ENCODE results near the gene HIBADH.

Gene HIBADH

GRCh38 chr7:27688056-27688455 lies 25.4 kb upstream of the HIBADH start:
- H3K27me3 ChIP-seq (ENCODE audit: insufficient read depth, low read depth, severe bottlenecking): no peaks in the 10 kb centered on the region
- TF ChIP-seq CTCF (IDR thresholded peaks at IDR 0.05; ENCODE audit: low read depth, low read length): no peak
- no peak for DNase-seq
- no peak overlapping the region for H3K27ac ChIP-seq
- H3K4me3 ChIP-seq (ENCODE audit: low read depth, low read length): no peak overlapping the region
- H3K36me3 ChIP-seq: no peaks in the 10 kb centered on the region
- no peaks in the 10 kb centered on the region for H3K9me3 ChIP-seq (ENCODE audit: severe bottlenecking)

DNA sequence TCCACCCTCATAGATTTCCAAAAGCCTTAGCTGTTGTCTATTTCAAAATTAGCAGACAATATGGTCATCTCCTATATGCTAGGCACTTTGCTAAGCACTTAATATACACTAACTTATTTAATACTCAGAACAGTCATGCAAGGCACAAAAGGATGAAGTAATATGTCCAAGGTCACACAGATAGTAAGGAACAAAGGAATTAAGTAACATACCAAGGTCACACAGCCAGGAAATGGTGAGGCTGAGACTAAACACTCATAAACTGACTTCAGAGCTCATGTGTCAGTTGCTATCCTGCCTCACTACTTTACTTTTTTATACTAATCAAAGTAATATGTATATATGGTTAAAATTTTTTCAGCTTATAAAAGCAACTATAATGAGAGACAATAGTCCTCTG lies 23.6 kb upstream of the HIBADH start:
- H3K27me3 ChIP-seq (ENCODE audit: insufficient read depth, low read depth, severe bottlenecking): no peaks in the 10 kb centered on the region
- no peak for DNase-seq

GRCh38 chr7:27685893-27686292 lies 23.2 kb upstream of the HIBADH start:
- Histone ChIP-seq H3K27me3 (ENCODE audit: insufficient read depth, low read depth, severe bottlenecking) (no peaks in the 10 kb centered on the region), H3K9me3 (ENCODE audit: severe bottlenecking) (no peaks in the 10 kb centered on the region), H3K36me3 (no peaks in the 10 kb centered on the region), H3K27ac (no peak overlapping the region), H3K4me3 (ENCODE audit: low read depth, low read length) (no peak overlapping the region)
- no peak for DNase-seq
- no peak for TF ChIP-seq CTCF (IDR thresholded peaks at IDR 0.05; ENCODE audit: low read depth, low read length)

More for the DNA sequence above, 23.6 kb upstream of the HIBADH start:
- H3K27ac ChIP-seq: no peak overlapping the region
- H3K9me3 ChIP-seq (ENCODE audit: severe bottlenecking): no peaks in the 10 kb centered on the region
- no peaks in the 10 kb centered on the region for H3K36me3 ChIP-seq
- H3K4me3 ChIP-seq (ENCODE audit: low read depth, low read length): no peak overlapping the region
- TF ChIP-seq CTCF (IDR thresholded peaks at IDR 0.05; ENCODE audit: low read depth, low read length): no peak

GRCh38 chr7:27685209-27685608 lies 22.5 kb upstream of the HIBADH start:
- Histone ChIP-seq H3K36me3 (no peaks in the 10 kb centered on the region), H3K27ac (no peak overlapping the region), H3K4me3 (ENCODE audit: low read depth, low read length) (no peak overlapping the region), H3K9me3 (ENCODE audit: severe bottlenecking) (no peaks in the 10 kb centered on the region), H3K27me3 (ENCODE audit: insufficient read depth, low read depth, severe bottlenecking) (no peaks in the 10 kb centered on the region)
- no peak for DNase-seq
- no peak for TF ChIP-seq CTCF (IDR thresholded peaks at IDR 0.05; ENCODE audit: low read depth, low read length)

GRCh38 chr7:27684491-27684890 lies 21.8 kb upstream of the HIBADH start:
- Histone ChIP-seq H3K27ac (no peak overlapping the region), H3K9me3 (ENCODE audit: severe bottlenecking) (no peaks in the 10 kb centered on the region), H3K36me3 (no peaks in the 10 kb centered on the region), H3K4me3 (ENCODE audit: low read depth, low read length) (no peak overlapping the region), H3K27me3 (ENCODE audit: insufficient read depth, low read depth, severe bottlenecking) (no peaks in the 10 kb centered on the region)
- no peak for DNase-seq
- no peak for TF ChIP-seq CTCF (IDR thresholded peaks at IDR 0.05; ENCODE audit: low read depth, low read length)

DNA sequence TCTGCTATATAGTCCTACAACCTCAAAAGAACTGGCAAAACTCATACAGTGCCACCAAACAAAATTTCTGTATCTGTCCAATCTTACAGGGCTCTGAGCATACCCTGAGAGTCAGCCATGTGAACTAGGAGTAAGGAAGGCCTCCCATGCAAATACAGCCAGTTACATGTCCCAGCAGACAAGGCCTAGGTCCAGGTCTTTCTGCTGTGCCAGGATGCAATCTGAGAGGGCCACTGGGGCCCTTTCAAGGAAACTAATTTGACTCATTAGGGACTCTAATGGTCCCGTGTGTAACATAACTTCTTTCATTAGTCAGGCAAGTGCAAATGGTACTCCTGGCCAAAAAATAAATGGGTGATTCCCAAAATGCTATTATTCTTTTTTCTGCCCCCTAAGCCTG lies 17.9 kb upstream of the HIBADH start:
- no peak for TF ChIP-seq CTCF (IDR thresholded peaks at IDR 0.05; ENCODE audit: low read depth, low read length)
- H3K27me3 ChIP-seq (ENCODE audit: insufficient read depth, low read depth, severe bottlenecking): no peaks in the 10 kb centered on the region
- no peak for DNase-seq
- no peak overlapping the region for H3K27ac ChIP-seq
- no peaks in the 10 kb centered on the region for H3K36me3 ChIP-seq
- H3K4me3 ChIP-seq (ENCODE audit: low read depth, low read length): no peak overlapping the region
- no peaks in the 10 kb centered on the region for H3K9me3 ChIP-seq (ENCODE audit: severe bottlenecking)

All from WERI-Rb-1 (cell line).